HG03469 (cell line): Measurements from ENCODE around the gene ORC3.
"Not testable (repeated sequence)": the region's sequence is repeated elsewhere in the genome, so short reads cannot be mapped to it uniquely, and the experiment has no call there.

ENCODE experiments used
- ATAC-seq: cut with Tn5 transposase; IDR thresholded peaks from one replicate; pipeline ENCODE4 v1.9.1; 2021; ENCODE audit warnings: mild to moderate bottlenecking, moderate library complexity, moderate number of reproducible peaks; ENCODE audit not compliant: unreplicated experiment

Gene ORC3

DNA sequence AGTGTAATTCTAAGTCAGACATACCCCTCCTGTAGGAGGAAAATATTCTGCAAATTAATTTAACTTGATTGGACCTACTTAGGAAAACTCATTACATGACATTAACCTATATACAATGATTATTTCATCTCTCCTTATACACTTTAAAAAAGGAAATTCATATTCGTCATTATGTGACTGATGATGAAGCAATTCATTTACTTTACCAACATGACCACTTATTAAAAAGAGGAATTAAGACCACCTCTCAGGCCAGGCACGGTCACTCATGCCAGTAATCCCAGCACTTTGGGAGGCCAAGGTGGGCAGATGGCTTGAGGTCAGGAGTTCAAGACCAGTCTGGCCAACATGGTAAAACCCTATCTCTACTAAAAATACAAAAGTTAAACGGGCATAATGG, 100.5 kb downstream of the ORC3 start:
- no peak for ATAC-seq

DNA sequence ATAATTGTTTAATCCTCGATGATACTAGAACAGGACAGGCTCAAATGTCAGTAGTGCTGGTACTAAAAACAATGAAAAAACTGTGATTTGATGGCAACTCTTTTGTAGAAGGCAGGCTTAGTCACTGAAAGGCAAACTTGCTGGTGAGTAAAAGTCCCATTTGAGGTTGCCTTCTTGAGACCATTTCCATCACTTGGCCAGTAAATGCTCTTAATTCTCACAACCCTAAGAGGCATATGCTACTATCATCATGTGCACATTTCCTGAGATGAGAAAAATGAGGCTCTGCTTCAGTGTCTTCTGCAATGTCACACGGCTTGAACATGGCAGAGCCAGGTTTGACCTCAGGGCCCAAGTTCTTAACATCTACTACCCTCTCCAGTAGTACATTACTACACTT, 102.2 kb downstream of the ORC3 start:
- no peak for ATAC-seq

DNA sequence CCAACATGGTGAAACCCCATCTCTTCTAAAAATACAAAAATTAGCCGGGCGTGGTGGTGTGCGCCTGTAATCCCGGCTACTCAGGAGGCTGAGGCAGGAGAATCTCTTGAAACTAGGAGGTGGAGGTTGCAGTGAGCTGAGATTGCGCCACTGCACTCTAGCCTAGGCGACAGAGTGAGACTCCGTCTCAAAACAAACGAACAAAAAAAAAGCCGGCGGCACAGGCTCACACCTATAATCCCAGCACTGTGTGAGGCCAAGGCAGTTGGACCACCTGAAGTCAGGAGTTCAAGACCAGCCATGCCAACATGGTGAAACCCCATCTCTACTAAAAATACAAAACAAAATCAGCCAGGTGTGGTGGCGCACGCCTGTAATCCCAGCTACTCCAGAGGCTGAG, 106.9 kb downstream of the ORC3 start:
- not testable (repeated sequence) for ATAC-seq

DNA sequence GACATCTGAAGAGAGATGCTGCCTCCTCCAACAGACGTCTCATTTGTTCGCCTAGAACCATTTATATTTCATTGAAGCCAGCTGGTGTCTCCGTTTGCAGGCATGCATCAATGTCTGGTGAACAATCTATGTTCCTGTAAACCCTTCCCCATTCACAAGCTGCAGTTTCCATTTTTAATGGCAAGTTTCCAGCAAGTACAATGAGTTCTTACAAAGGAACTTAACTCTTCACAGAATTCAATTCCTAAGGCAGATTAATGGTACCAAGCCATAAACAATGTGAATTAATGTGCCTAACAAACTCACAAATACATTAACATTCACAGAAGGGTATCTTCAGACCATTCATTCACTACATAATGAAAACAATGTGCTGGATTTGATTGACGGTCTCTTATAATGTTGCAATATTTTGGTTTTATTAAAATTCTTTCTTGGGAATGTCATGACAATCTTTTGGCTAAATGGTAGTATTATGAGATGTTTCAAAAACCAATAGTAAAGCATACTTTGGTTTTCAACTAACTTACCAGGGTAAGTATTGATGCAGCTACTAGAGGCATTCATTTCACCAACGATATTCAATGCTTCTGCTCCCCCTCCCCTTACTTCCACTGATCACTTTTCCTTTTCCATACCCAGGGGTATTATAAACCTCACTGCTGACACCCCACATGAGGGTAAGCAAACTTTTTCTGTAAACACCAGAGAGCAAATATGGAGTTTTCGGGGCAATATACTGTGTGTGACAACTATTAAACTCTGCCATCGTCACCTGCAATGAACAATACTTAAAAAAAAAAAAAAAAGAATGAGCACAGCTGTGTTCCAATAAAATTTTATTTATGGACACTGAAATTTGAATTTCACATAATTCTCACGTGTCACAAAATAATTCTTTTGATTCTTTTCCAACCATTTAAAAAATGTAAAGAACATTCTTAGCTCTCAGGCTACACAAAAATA, 107.9 kb downstream of the ORC3 start:
- ATAC-seq: no peak

DNA sequence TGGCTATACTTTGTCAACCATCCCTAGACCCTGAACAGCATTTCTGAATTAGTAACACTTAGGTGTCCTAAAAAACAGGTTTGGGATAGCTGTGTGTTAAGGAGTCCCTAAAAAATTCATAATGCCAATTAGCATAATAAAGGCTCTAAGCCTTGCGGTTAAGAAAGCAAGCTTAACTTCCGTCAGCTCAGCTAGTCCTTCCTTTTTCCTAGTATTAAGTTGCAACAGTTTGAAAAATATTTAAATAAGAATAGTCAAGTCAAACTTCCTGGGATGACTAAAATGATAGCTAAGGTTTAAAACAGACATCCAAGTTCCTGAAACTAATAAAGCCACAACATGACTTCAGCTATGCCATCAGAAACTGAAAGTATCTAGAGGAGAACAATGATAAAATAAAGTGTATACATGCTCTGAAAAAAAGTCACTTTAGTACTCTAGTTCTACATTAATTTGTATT, 108.6 kb downstream of the ORC3 start:
- no peak for ATAC-seq

DNA sequence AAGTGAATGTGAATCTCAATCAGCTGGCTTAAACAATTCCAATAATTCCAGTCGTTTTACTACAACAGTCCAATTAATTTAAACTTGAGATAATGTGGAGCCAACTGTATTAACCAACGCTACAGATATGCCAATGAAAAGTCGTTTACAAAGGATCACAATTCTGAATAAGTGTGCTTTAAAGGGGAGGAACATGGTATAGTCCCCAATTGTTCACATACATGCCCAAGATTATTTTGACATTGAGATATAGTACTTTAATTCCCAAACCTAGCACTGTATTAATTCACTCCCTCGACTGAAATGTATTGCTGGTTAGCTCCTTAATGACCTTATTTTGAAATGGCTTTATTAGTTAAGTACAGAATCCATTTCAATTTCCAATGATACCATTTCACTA, 109.6 kb downstream of the ORC3 start:
- ATAC-seq: no peak

DNA sequence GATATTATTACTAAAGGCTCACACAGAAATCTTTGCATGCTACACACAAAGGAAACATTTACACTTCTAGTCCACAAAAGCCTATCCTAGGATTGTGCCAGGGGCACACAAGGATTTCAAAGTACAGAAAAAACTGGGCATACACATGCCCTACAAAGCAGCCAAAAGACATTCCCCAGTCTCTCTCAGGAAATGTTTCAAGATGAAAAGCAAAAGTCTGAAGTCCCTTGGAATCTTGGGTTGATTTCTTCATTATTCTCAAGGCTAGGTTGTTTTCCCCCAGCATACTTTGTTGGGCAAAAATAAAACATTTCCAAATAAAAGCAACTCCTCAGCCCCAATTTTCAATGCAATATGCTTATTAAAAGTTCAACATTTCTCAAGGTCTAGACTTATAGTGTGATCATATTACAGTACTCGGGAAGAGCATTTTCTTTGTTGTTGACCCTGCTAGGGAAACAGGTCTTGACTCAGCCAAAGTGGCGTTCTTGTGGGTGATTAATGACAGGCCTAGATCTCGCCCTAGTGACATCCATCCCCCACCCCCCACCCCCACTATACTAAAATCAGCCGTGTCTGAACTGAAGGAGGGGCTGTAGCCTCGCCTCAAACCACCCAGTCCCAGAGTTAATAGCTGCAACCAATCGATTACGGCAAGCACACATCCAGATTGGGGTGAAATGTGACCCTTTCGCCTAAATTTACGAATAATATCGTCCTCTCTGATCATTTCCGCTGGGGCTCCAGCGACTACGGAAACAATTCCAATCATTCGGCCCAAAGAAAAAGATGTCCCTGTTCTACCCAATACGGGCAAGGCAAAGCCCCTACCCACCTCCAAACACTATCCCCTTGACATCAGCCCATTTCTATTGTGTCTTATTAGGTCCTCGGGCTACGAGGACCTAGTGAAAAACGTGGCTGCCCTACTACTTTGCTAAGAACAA, 110.7 kb downstream of the ORC3 start:
- no peak for ATAC-seq

DNA sequence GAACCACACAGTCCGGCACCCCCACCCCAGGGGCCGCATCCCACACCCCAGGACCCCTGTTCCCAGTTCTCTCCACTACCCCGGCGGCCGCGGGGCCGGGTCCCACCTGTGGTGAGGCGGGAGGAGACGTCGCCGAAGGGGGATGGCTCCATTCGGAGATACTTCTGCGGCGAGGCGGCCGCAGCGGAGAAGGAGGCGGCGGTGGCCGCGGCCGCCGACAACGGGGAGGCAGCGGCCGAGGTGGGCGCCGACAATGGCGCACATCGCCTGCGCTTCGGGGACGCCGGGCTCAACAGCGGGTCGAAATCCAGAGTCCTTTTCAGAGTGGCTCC, 111.4 kb downstream of the ORC3 start:
- no peak for ATAC-seq

DNA sequence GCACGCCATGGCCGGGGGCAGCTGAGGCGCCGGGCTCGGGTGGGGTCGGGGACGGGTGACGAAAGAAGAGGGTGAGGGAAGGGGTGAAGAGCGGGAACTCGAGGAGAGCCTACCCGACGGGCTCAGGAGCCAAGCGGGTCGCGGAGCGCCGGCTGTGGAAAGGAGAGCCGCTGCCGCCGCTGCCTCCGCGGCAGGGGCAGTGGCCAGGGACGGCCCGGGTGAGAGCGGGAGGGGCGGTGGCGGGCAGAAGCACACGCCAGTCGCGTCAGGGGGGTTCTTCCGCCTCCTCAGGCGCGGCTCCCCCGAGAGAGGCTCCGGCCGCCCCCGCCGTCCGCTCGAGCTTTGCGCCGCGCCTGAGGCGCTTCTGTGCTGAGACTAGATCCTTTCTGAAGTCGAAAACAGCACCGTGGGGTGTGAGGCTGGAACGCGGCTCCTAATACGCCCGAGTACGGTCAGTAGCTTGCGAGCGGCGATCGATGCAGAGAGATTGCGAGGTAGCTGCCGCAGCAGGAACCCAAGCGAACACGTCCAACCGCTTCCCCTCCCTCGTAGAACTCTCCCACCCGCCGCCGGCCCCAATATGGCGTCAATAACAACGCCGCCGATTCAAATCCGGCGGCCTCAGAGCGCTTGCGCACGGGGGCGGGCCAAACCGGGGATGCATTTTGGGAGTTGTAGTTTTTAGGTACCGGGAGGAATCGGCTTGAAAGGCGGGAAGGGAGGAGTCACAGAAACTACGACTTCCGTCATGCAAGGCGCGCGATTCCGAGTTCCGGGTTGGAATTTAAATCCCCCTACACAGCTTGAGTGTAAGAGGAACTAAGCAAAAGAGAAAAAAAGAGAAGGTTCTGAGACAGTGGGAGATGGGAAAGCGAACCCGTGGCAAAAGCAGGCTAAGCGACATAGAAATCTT, 112.0 kb downstream of the ORC3 start, which contains the start of gene AKIRIN2:
Gene AKIRIN2 (minus strand): TSS at position 558 of the 913 bp plus-strand sequence. CDS start 549 bp downstream, at position 9.
- ATAC-seq: peak; percentile 43

DNA sequence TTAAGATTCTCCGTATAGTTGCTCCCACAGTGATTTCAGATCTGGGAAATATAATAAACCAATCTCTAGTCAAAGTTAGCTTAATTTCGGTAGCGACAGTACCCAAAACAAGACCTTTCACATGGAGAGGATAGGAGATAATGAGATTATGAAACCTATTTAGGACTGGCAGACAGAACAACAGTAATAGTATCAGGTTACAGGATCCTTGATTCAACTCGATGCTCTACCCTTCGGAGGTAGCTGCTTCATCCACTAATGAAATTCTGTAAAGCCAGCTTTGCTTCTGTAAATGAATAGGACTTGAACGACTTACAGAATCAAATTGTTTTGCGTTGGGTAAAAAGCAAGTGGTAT, 112.6 kb downstream of the ORC3 start:
- no peak for ATAC-seq

DNA sequence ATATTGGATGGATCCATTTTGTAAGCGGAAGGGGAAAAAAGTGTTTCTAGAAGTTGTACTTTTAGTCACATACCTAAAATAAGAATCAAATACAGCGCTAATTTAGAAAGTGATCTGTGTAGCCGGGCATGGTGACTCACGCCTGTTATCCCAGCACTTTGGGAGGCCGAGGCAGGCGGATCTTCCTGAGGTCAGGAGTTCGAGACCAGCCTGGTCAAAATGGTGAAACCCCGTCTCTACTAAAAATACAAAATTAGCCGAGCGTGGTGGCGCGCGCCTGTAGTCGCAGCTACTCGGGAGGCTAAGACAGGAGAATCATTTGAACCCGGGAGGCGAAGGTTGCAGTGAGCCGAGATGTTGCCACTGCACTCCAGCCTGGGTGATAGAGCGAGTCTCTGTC, 113.1 kb downstream of the ORC3 start:
- ATAC-seq: not testable (repeated sequence)

DNA sequence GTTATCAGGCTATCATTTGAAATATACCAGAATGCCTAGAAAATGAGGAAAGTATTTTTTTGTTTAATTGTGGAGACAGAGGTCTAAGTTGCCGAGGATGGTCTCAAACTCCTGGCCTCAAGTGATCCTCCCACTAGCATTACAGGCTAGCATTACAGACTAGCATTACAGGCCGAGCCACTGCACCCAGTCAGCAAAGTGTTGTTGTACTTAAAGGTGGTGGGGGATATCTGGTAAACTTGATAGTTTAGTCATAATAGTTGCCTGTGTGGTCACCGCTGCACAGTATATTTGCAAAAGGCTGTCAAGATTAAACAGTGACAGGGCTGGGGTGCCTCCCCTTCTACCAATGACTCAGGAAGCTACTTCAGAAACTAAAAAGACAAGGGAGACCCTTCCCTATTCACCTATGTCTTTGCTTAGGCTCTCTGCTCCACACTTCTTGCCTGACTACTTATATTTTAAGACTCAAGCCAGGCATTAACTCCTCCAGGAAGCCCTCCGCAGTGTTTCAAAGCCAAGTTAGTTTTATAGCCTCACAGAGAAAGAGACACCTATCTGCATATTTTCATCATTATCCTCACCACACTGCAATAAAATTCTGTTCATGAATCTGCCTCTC, 115.2 kb downstream of the ORC3 start:
- peak; percentile 44 for ATAC-seq

DNA sequence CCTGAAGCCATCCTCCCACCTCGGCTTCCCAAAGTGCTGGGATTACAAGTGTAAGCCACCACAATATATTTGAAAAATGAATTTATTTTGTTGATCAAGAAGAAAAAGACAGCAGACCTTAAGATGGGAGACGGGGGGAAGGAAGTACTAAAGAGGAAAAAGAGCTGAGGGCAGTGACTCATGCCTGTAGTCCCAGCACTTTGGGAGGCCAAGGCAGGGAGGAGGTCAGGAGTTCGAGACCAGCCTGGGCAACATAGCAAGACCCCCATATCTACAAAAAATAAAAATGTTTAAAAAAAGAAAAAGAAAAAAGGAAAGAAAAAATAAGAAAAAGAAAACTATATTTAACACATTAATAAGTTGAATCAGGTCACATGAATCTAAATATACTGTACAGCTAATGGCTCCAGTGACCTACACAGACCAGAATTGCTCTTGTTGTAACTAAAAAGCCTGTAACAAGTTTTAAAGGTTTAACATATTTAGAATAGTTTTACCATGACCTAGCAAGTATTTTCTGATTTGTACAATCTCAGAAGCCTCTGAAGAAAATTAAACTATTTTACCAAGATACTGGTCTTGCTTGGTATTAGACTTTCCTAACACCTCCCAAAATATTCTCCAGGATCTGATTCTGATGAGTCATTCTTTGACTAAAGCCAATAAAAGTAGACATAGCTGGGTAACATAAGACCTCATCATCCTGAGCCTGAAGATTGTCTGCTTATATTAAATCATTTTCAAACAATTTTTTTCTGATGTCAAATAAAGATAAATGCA, 116.4 kb downstream of the ORC3 start:
- no peak for ATAC-seq

DNA sequence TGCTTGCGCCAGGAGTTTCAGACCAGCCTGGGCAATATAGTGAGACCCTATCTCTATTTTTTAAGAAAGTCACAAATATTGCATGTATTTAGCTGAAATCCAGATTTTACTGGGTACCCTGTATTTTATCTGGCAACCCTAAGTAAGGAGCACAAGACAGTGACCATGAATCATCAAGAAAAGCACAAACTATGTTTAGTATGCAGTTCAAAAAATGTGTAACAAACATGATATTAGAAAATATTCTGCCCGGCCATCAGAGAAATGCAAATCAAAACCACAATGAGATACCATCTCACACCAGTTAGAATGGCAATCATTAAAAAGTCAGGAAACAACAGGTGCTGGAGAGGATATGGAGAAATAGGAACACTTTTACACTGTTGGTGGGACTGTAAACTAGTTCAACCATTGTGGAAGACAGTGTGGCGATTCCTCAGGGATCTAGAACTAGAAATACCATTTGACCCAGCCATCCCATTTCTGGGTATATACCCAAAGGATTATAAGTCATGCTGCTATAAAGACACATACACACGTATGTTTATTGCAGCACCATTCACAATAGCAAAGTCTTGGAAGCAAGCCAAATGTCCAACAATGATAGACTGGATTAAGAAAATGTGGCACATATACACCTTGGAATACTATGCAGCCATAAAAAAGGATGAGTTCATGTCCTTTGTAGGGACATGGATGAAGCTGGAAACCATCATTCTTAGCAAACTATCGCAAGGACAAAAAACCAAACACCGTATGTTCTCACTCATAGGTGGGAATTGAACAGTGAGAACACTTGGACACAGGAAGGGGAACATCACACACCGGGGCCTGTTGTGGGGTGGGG, 118.9 kb downstream of the ORC3 start:
- ATAC-seq: not testable (repeated sequence)

DNA sequence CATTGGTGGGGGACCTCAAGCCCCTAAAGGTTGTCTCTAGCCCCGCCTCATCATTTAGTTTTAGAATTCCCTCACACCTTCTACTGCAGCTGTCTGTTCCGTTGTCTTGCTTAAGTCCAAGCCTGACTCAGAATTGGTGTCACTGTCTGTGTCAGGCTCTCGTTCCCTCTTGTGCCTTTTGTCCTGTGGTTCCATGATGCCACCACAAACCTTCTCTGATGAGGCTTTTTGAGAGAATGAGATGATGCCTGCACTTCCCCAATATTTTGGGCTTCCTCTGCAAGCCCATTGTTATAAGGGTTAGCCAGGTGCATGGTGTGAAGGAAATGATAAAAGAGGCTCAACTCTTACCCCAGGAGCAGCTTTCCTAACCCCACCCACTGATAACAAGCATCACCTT, 120.2 kb downstream of the ORC3 start:
- no peak for ATAC-seq

DNA sequence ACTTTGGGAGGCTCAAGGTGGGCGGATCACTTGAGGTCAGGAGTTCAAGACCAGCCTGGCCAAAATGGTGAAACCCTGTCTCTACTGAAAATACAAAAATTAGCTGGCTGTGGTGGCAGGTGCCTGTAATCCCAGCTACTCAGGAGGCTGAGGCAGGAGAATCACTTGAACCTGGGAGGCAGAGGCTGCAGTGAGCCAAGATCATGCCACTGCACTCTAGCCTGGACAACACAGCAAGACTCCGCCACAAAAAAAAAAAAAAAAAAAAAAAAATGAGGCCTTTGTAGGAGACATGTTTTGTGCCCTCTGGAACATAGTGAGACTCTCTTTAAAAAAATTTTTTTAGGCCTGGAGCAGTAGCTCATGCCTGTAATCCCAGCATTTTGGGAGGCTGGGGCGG, 122.8 kb downstream of the ORC3 start:
- not testable (repeated sequence) for ATAC-seq

DNA sequence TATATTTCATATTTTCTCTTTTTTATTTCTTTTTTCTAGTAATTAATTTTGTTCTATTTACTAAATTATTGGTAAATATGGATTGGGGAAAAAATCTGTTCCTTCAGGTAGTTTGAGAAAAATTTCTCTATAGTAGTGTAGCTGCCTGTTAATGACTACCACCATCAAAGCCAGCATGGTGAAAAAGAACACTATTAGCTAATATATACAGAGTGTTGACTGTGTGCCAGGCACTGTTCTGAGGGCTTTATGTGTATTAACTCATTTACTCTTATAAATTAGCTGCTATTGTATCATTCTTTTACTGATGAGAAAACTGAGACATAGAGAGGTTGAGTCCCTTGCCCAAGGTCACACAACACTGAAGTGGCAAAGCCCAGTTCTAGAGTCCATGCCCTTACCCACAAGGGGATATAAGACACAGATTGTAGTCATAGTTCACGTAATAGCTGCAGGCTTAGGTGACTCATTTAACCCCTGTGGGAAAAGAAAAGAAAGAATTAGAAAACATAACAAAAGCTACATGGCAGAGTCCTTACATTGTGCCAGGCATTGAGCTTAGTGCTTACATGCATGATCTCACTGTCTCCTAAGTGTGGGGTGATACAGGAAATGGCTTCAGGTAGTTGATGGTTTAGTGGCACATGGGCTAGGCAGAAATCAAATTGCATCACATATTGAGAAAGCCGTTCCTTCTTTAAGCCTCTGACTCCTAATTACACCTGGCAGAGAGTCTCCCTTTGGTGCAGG, 124.3 kb downstream of the ORC3 start:
- ATAC-seq: no peak
